ENCODE results near the gene GASK1A.

GRCh38 chr3:42963269-42963668 lies 15.8 kb upstream of the GASK1A start:
- TF ChIP-seq CTCF (IDR thresholded peaks at IDR 0.05 in 8 of 11, conservative IDR thresholded peaks at IDR 0.05 in 3 of 11) (no peak), POLR2AphosphoS5 (IDR thresholded peaks at IDR 0.05) (no peak), POLR2A (IDR thresholded peaks at IDR 0.05) (no peak)
